GM12892 (cell line): ENCODE measurements around the gene COL4A4.

Source experiments
- POLR2A ChIP-seq: IDR thresholded peaks from 2 replicates; pipeline ENCODE4 v1.6.1; 2011; ENCODE audit warnings: low read depth, low read length, control low read depth
- POLR2AphosphoS5 ChIP-seq: IDR thresholded peaks from 2 replicates; pipeline ENCODE4 v1.6.1; 2011; ENCODE audit warnings: low read depth, low read length, control low read depth

DNA sequence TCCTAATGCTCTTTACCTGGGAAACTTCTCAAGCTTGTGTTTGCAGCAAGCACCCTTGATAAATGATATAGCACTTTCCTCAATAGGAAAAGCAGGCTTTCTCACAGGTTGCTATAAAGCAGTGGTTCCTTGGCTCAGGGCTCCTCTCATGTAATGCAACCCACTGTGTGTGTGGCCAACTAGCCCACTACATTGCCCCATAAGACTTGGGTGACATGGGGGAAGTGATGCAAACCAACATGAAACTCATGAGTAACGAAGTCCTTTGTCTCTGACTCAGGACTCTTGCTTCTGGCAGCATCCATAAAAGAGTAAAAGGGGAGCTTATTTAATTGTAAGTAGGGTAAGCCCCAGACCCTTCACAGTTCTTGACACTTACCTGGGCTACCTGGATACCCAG lies 106.9 kb downstream of the COL4A4 start:
- TF ChIP-seq POLR2AphosphoS5: no peak
- no peak for TF ChIP-seq POLR2A
